GM12878 (cell line): ENCODE data around the gene CAMP. TPM values are rescaled to one million over a fixed set of nuclear protein-coding genes. Genes with fewer than 3 reads are reported as not detected.

Experiments used
- ATAC-seq: fragments of 200-7000 bp; cut with Tn5 transposase; 3 replicates; pipeline ENCODE4 v1.9.1; 2020; ENCODE audit warnings: mild to moderate bottlenecking, moderate library complexity
- BruUV-seq: library from RNA; stranded (reverse); fragments of 400-500 nt; replicated peaks from 2 replicates; lab custom pipeline; 2021; lab: Mats Ljungman, UMichigan
- CTCF ChIA-PET: fragments of 300-600 bp; sonication (Branson Sonifier 250); formaldehyde crosslinking; extraction: SDS; loops from one replicate; lab custom pipeline; 2021; ENCODE audit warnings: inconsistent platforms; lab: Yijun Ruan, JAX
- POLR2A ChIA-PET: fragments of 350-600 bp; formaldehyde crosslinking; extraction: SDS; loops from one replicate; lab custom pipeline; 2021; ENCODE audit warnings: inconsistent platforms; lab: Charles Lee
- RAD21 ChIA-PET: fragments of 300-600 bp; sonication (Branson Sonifier 250); formaldehyde crosslinking; loops from one replicate; lab custom pipeline; 2023; ENCODE audit warnings: antibody characterized with exemption; ENCODE audit not compliant: unreplicated experiment; lab: Charles Lee
- SMC1A ChIA-PET: fragments of 300-600 bp; sonication (Branson Sonifier 250); formaldehyde crosslinking; loops from one replicate; lab custom pipeline; 2023; ENCODE audit not compliant: unreplicated experiment, uncharacterized antibody; lab: Charles Lee
- DNase-seq: peaks from one replicate; pipeline ENCODE4 v3.0.0-alpha.2; 2011; ENCODE audit warnings: low read depth, low spot score
- FAIRE-seq: peaks from 3 replicates; lab custom pipeline; 2011; peaks lifted over from hg19 to GRCh38; lab: Jason Lieb, UNC
- H2AFZ ChIP-seq: 2 replicates; pipeline ENCODE4 v1.6.0; 2011; ENCODE audit warnings: low read depth, low read length, control low read depth; ENCODE audit not compliant: control insufficient read depth
- H3K27ac ChIP-seq: 2 replicates; pipeline ENCODE4 v1.5.1; 2011; ENCODE audit warnings: control low read depth; ENCODE audit not compliant: control insufficient read depth, insufficient read depth
- H3K27me3 ChIP-seq, 2 experiments: replicated peaks in 1 of 2; 2 replicates each; pipeline versions ENCODE4 v1.6.0 to v1.6.1; 2011; ENCODE audit warnings: low read length in 1 of 2; ENCODE audit not compliant: control insufficient read depth in 2 of 2, insufficient read depth in 2 of 2
- H3K36me3 ChIP-seq, 2 experiments: 2 replicates each; pipeline ENCODE4 v1.5.1; 2011; ENCODE audit warnings: low read length in 1 of 2; ENCODE audit not compliant: control insufficient read depth in 2 of 2, insufficient read depth in 2 of 2
- H3K4me1 ChIP-seq: 2 replicates; pipeline ENCODE4 v1.6.1; 2011; ENCODE audit warnings: mild to moderate bottlenecking, low read length, moderate library complexity, mixed read lengths; ENCODE audit not compliant: control insufficient read depth, insufficient read depth
- H3K4me2 ChIP-seq: 2 replicates; pipeline ENCODE4 v1.6.0; 2011; ENCODE audit warnings: control low read depth; ENCODE audit not compliant: control insufficient read depth, insufficient read depth
- H3K4me3 ChIP-seq: fragments of 200-600 bp; sonication (generic); 2 replicates; pipeline ENCODE4 v1.5.1; 2016
- H3K79me2 ChIP-seq: 2 replicates; pipeline ENCODE4 v1.6.0; 2011; ENCODE audit warnings: low read length; ENCODE audit not compliant: control insufficient read depth, insufficient read depth
- H3K9ac ChIP-seq: 2 replicates; pipeline ENCODE4 v1.8.0; 2011; ENCODE audit warnings: low read length, control low read depth, mixed read lengths; ENCODE audit not compliant: control insufficient read depth, insufficient read depth
- H3K9me3 ChIP-seq: replicated peaks from 3 replicates; pipeline ENCODE4 v1.5.1; 2011; ENCODE audit warnings: mild to moderate bottlenecking, low read length; ENCODE audit not compliant: control insufficient read depth, insufficient read depth
- H4K20me1 ChIP-seq: 2 replicates; pipeline ENCODE4 v1.6.0; 2011; ENCODE audit not compliant: control insufficient read depth, insufficient read depth
- BMI1 ChIP-seq: fragments of 450-650 bp; IDR thresholded peaks from 2 replicates; pipeline ENCODE4 v1.6.1; 2016; ENCODE audit warnings: mild to moderate bottlenecking, moderate library complexity, borderline replicate concordance
- CHD4 ChIP-seq: fragments of 200-600 bp; sonication (generic); IDR thresholded peaks from 2 replicates; pipeline ENCODE4 v1.6.1; 2016; ENCODE audit warnings: mild to moderate bottlenecking
- ESRRA ChIP-seq: IDR thresholded peaks from 2 replicates; pipeline ENCODE4 v1.6.1; 2012; ENCODE audit warnings: mild to moderate bottlenecking, low read length, improper control_type of control experiment
- EZH2 ChIP-seq: IDR thresholded peaks from 2 replicates; pipeline ENCODE4 v1.6.1; 2012; ENCODE audit warnings: low read depth, mild to moderate bottlenecking, control low read depth, inconsistent platforms, low read length, borderline replicate concordance; ENCODE audit not compliant: control insufficient read depth
- FOXM1 ChIP-seq: IDR thresholded peaks from 2 replicates; pipeline ENCODE4 v1.6.1; 2012; ENCODE audit warnings: low read depth, mild to moderate bottlenecking, inconsistent platforms, low read length, moderate library complexity
- IKZF2 ChIP-seq, 2 experiments: fragments of 450-650 bp; IDR thresholded peaks; 2 replicates each; pipeline ENCODE4 v1.6.1; 2017; ENCODE audit warnings: mild to moderate bottlenecking in 2 of 2, moderate library complexity in 2 of 2
- MTA3 ChIP-seq: IDR thresholded peaks from 2 replicates; pipeline ENCODE4 v1.6.1; 2012; ENCODE audit warnings: low read length, inconsistent platforms, borderline replicate concordance
- MYB ChIP-seq: fragments of 150-350 bp; IDR thresholded peaks from 2 replicates; pipeline ENCODE4 v1.6.1; 2014; ENCODE audit warnings: mild to moderate bottlenecking, low read depth, low read length, borderline replicate concordance
- NR2C2 ChIP-seq: IDR thresholded peaks from 2 replicates; pipeline ENCODE4 v1.6.1; 2011; ENCODE audit warnings: borderline replicate concordance, low read depth; ENCODE audit not compliant: control insufficient read depth, insufficient read length
- RAD51 ChIP-seq: fragments of 450-650 bp; IDR thresholded peaks from 2 replicates; pipeline ENCODE4 v1.6.1; 2016; ENCODE audit warnings: moderate library complexity, mild to moderate bottlenecking, inconsistent platforms
- SIN3A ChIP-seq: IDR thresholded peaks from 2 replicates; pipeline ENCODE4 v1.6.1; 2012; ENCODE audit warnings: low read depth, low read length, improper control_type of control experiment
- SKIL ChIP-seq: fragments of 450-650 bp; IDR thresholded peaks from 2 replicates; pipeline ENCODE4 v1.6.1; 2017; ENCODE audit warnings: mild to moderate bottlenecking, low read depth, inconsistent platforms; ENCODE audit not compliant: poor library complexity, severe bottlenecking
- STAT3 ChIP-seq: IDR thresholded peaks from 2 replicates; pipeline ENCODE4 v1.6.1; 2011; ENCODE audit warnings: low read depth, low read length, improper control_type of control experiment
- SUZ12 ChIP-seq: fragments of 200-600 bp; sonication (generic); IDR thresholded peaks from one replicate; pipeline ENCODE4 v1.6.1; 2018; ENCODE audit warnings: antibody characterized with exemption, mild to moderate bottlenecking; ENCODE audit not compliant: unreplicated experiment
- TCF3 ChIP-seq: IDR thresholded peaks from 2 replicates; pipeline ENCODE4 v1.6.1; 2012; ENCODE audit warnings: low read depth, mild to moderate bottlenecking, low read length, borderline replicate concordance; ENCODE audit not compliant: insufficient read depth
- ZNF217 ChIP-seq: fragments of 450-650 bp; IDR thresholded peaks from 2 replicates; pipeline ENCODE4 v1.6.1; 2017; ENCODE audit warnings: antibody characterized with exemption, mild to moderate bottlenecking
- WGBS: methylation state at CpG from one replicate; pipeline ENCODE4 v1.1.6; 2016; ENCODE audit warnings: low lambda C conversion rate; ENCODE audit not compliant: insufficient replicate concordance, insufficient coverage; ENCODE audit errors: missing lambda C conversion rate; 5-methylcytosine and 5-hydroxymethylcytosine counted together
- in situ Hi-C: fragments of 300-500 bp; cut with MboI; formaldehyde crosslinking; loops from 9 replicates; pipeline ENCODE4 v1.14.3; 2018; ENCODE audit warnings: mixed read lengths
- intact Hi-C: fragments of 100-400 bp; cut with micrococcal nuclease; formaldehyde crosslinking; loops from one replicate; pipeline ENCODE4 v1.14.2; 2022; ENCODE audit not compliant: unreplicated experiment
- polyA plus RNA-seq, 11 experiments: library from polyadenylated mRNA; depleted of rRNA in 4 of 11; unstranded in 6 of 11; stranded (reverse) in 5 of 11; fragments of >200 nt; fragmentation: Nextera tagmentation in 4 of 11; fragmentation: Illumina TruSeq in 1 of 11; extraction: Ambion mirVana in 4 of 11; extraction: Trizol in 1 of 11; gene quantifications; 1 replicate in 1 of 11; 2 replicates in 10 of 11; pipeline versions ENCODE4 v1.2.1 to v1.2.3, GENCODE V29; 2011 to 2016; ENCODE audit warnings: inconsistent platforms in 2 of 11, missing spikeins in 2 of 11, low read depth in 1 of 11
- total RNA-seq, 4 experiments: library from RNA; depleted of rRNA in 3 of 4; stranded (reverse); fragments of >200 nt in 3 of 4; fragmentation: Illumina TruSeq in 1 of 4; extraction: Trizol in 1 of 4; gene quantifications; 2 replicates each; pipeline versions ENCODE4 v1.2.1 to v1.2.3, GENCODE V29; 2013 to 2021
- TF ChIP-seq, protein P1 (sequence below): fragments of 450-650 bp; IDR thresholded peaks from 2 replicates; pipeline ENCODE4 v1.6.1; 2017; ENCODE audit warnings: low read depth, mild to moderate bottlenecking, moderate library complexity
- TF ChIP-seq, protein P2 (sequence below): IDR thresholded peaks from 2 replicates; pipeline ENCODE4 v1.6.1; 2011; ENCODE audit warnings: low read depth, mild to moderate bottlenecking, low read length, moderate library complexity, borderline replicate concordance; ENCODE audit errors: extremely low read depth

Gene CAMP
- total and polyA plus RNA-seq, 10 of the 15 experiments (the other 5 are each of a cell fraction or from before 2014, with no cell fraction given) = 0.76 to 34.3 (median 7.6) TPM

DNA sequence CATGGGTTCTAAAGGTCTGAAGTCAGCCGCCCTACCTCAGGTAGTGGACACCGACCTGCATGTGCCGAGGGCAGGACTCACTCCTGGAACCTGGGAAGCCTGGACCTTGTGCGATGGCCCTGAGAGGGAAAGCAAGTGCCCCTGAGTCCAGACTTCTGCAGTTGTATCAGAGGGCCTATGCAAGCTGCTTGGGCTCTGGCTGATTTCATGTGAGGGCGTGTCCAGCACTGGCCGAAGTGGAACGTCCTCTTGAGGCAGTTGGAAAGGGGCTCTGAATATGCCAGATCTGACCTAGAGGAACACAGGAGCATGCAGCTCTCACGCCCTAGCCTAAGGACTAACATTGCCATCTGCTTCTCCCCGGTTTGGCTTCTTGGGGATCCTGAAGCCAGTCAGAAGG lies 2.5 kb upstream of the CAMP start:
- Histone ChIP-seq H3K4me3 (no peak overlapping the region), H3K9me3 (no peaks in the 10 kb centered on the region; the same call in 2 of the 3 replicates), H4K20me1 (no peaks in the 10 kb centered on the region), H3K9ac (no peak overlapping the region), H3K79me2 (no peaks in the 10 kb centered on the region), H3K27ac (no peak overlapping the region), H3K4me1 (peaks cover 45% of the 10 kb centered on the region), H3K27me3 (no peaks in the 10 kb centered on the region), H3K36me3 (no peaks in the 10 kb centered on the region), H3K4me2 (no peak overlapping the region), H2AFZ (no peak overlapping the region)
- in situ Hi-C loops (no loop called here), intact Hi-C loops (no loop called here)
- POLR2A ChIA-PET = interaction anchor here (0.6 to 1.2 kb wide), 2 partner anchors 9 to 212 kb away, joined by 3 read pairs; no protein-coding TSS in a partner anchor
- DNase-seq (no peak), ATAC-seq (no peak), FAIRE-seq (no peak)
- CTCF ChIA-PET = interaction anchor here (1.2 kb wide), 1 partner anchor 37 kb away, joined by 3 read pairs; no protein-coding TSS in a partner anchor
- no TSS peak for BruUV-seq
- RAD21 ChIA-PET = interaction anchor here (0.6 kb wide), 1 partner anchor 26 kb away, joined by 3 read pairs; no protein-coding TSS in a partner anchor
- WGBS = 80% methylated on average over 9 of the region's 9 CpGs
- SMC1A ChIA-PET = no interaction called here
- TF ChIP-seq, protein P1, sequence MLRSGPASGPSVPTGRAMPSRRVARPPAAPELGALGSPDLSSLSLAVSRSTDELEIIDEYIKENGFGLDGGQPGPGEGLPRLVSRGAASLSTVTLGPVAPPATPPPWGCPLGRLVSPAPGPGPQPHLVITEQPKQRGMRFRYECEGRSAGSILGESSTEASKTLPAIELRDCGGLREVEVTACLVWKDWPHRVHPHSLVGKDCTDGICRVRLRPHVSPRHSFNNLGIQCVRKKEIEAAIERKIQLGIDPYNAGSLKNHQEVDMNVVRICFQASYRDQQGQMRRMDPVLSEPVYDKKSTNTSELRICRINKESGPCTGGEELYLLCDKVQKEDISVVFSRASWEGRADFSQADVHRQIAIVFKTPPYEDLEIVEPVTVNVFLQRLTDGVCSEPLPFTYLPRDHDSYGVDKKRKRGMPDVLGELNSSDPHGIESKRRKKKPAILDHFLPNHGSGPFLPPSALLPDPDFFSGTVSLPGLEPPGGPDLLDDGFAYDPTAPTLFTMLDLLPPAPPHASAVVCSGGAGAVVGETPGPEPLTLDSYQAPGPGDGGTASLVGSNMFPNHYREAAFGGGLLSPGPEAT = no peak
- TF ChIP-seq, protein P2, sequence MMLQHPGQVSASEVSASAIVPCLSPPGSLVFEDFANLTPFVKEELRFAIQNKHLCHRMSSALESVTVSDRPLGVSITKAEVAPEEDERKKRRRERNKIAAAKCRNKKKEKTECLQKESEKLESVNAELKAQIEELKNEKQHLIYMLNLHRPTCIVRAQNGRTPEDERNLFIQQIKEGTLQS = no peak
- TF ChIP-seq ESRRA (no peak), MTA3 (no peak), ZNF217 (no peak), CHD4 (no peak), IKZF2 (IDR thresholded peaks at IDR 0.05) (no peak), SUZ12 (no peak), SIN3A (no peak), EZH2 (no peak), STAT3 (no peak), TCF3 (no peak), FOXM1 (no peak), MYB (no peak), RAD51 (no peak), BMI1 (no peak), NR2C2 (no peak), SKIL (no peak)
